ENCODE data around the gene UTS2B.
"Not testable (repeated sequence)": the region's sequence is repeated elsewhere in the genome, so short reads cannot be mapped to it uniquely, and the experiment has no call there.

UTS2B gene

DNA sequence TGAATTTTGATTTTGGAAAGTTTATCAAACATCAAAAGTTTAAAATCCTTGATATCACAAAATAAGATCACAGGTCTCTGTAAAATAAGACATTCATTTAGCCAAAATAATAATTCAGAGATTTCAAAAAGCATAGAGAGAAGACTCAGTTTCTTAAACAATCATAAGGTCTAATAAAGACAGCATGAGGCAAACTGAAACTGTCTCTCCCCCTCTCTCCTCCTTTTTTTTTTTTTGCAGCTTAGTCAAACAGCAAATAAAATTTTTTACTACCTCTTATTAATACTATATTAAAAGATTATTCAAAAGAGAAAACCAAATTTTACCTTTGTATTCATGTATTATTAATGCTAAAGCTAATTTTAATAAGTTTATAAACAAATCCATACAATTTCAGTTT is 73.9 kb downstream of the UTS2B start:
- no peak for TF ChIP-seq TAF1 (IDR thresholded peaks at IDR 0.05; ENCODE audit: low read depth, low read length)
- TF ChIP-seq POLR2AphosphoS5 (IDR thresholded peaks at IDR 0.05; ENCODE audit: low read depth, low read length), result no peak
- TF ChIP-seq POU2F2 (IDR thresholded peaks at IDR 0.05; ENCODE audit: low read depth, low read length), result no peak
- no peak for TF ChIP-seq PAX5 (IDR thresholded peaks at IDR 0.05; ENCODE audit: insufficient read depth, low read length, severe bottlenecking)
- no peak for TF ChIP-seq POLR2A (IDR thresholded peaks at IDR 0.05; ENCODE audit: low read depth, low read length)
- TF ChIP-seq SPI1 (IDR thresholded peaks at IDR 0.05; ENCODE audit: low read depth, low read length), result no peak
- DNase-seq (ENCODE audit: insufficient read length, low spot score) (no peak), FAIRE-seq (no peak)

DNA sequence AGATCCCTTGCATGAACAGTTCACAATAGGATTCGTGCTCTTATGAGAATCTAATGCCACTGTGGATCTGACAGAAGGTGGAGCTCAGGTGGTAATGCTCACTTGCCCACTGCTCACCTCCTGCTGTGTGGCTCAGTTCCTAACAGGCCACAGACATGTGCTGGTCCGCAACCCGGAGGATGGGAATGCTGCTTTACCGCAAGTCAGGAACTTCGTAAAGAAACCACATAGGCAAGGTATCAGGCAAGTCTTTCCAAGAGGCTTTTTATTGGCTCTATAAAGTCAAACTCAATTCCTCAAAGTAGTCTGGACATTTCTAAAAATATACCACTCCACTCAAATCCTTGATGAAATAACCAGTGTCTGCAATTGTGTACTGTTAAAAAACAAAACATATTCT is 75.2 kb downstream of the UTS2B start:
- no peak for TF ChIP-seq SPI1 (IDR thresholded peaks at IDR 0.05; ENCODE audit: low read depth, low read length)
- no peak for TF ChIP-seq POLR2A (IDR thresholded peaks at IDR 0.05; ENCODE audit: low read depth, low read length)
- no peak for TF ChIP-seq PAX5 (IDR thresholded peaks at IDR 0.05; ENCODE audit: insufficient read depth, low read length, severe bottlenecking)
- no peak for TF ChIP-seq TAF1 (IDR thresholded peaks at IDR 0.05; ENCODE audit: low read depth, low read length)
- no peak for TF ChIP-seq POLR2AphosphoS5 (IDR thresholded peaks at IDR 0.05; ENCODE audit: low read depth, low read length)
- no peak for TF ChIP-seq POU2F2 (IDR thresholded peaks at IDR 0.05; ENCODE audit: low read depth, low read length)
- no peak for DNase-seq (ENCODE audit: insufficient read length, low spot score)
- no peak for FAIRE-seq

DNA sequence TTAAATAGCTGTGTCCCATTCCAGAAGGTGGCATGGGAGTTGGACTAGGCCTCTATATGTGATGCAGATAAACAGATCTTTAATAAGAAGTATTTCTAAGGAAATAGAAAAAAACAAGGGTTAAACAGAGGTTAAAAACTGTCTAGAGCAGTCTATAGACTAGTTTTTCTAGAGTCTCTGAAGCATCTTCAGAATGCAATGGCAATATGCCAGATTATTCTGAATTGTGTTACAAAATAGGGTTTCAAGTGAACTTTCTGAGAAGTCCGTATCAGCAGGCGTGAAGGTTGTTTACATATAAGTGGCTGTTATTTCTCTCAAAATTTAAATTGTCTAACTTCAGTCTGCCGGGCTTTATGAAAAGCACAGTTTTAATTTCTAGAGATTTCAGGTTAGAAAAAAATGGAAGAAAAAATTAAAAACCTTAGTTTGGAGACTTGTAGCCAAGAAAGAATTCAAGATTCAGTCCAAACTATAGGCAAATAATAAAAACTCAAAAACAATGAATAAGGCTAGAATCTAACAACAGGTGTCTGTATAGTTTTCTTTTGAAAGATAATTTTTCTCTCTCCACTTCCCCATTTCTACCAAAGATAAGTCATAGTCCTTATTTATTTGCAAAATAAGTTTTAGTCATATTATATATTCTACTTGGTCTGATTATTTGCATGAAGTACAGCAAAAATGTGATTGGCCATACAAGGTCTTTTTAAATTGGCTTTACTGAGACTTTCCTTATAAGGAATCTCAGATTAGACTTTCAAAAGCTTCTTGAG is 76.0 kb downstream of the UTS2B start:
- FAIRE-seq, result no peak
- DNase-seq (ENCODE audit: insufficient read length, low spot score), result no peak
- TF ChIP-seq SPI1 (IDR thresholded peaks at IDR 0.05; ENCODE audit: low read depth, low read length) (peak; percentile 29; the same call in 1 of the 2 replicates), POLR2A (IDR thresholded peaks at IDR 0.05; ENCODE audit: low read depth, low read length) (no peak)

DNA sequence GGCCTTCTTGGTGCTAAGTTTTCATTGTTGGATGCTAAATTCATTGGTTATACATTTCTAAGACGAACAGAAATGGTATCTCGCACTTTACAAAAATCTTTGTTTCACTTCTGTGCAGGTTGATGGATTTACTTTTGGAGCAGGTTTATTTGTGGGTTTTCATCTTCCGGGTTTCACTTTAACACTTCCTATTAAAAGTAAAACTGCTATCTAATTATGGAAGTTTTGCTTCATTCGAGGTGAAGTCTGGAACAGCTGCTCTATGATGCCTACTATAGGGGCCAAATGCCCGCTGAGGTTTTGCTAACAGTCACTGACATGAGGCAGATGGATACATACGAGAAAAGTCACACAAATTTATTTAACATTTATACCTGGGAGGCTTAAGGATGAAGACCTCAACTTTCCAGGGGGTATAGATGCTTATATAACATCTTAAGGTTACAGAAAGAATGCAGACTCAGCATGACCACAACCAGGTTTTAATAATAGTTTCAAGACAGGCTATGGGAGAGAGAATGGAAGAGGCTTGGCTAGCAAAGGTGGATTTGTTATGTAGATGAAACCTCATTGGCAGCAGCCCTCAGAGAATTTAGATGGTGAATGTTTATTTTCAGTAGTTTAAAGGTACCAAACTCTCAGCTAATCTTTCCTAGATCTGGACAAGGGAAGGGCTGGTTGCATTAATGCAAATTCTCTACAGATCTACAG is 77.1 kb downstream of the UTS2B start:
- no peak for DNase-seq (ENCODE audit: insufficient read length, low spot score)
- FAIRE-seq, result peak; percentile 74
- TF ChIP-seq POU2F2 (IDR thresholded peaks at IDR 0.05; ENCODE audit: low read depth, low read length), result no peak
- peak; percentile 27; the same call in 1 of the 2 replicates for TF ChIP-seq SPI1 (IDR thresholded peaks at IDR 0.05; ENCODE audit: low read depth, low read length)

DNA sequence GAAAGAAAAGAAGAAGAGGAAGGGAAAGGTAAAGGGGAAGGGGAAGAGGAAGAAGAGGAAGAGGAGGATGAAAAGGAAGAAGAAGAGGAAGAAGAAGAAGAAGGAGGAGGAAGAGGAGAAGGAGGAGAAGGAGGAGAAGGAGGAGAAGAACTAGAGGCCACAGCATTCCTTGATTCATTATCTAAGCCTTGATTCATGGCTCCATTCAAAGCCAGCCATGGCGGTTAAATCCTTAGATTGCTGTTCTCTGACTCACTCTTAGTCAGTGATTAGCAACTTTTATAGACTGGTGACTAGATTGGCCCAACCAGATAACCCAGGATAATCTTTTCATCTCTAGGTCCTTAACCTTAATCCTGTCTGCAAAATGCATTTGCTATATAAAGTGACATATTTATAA is 83.7 kb downstream of the UTS2B start:
- FAIRE-seq, result no peak
- TF ChIP-seq TAF1 (IDR thresholded peaks at IDR 0.05; ENCODE audit: low read depth, low read length) (no peak), PAX5 (IDR thresholded peaks at IDR 0.05; ENCODE audit: insufficient read depth, low read length, severe bottlenecking) (no peak), POLR2A (IDR thresholded peaks at IDR 0.05; ENCODE audit: low read depth, low read length) (no peak), POU2F2 (IDR thresholded peaks at IDR 0.05; ENCODE audit: low read depth, low read length) (no peak), POLR2AphosphoS5 (IDR thresholded peaks at IDR 0.05; ENCODE audit: low read depth, low read length) (no peak), SPI1 (IDR thresholded peaks at IDR 0.05; ENCODE audit: low read depth, low read length) (no peak)
- no peak for DNase-seq (ENCODE audit: insufficient read length, low spot score)

DNA sequence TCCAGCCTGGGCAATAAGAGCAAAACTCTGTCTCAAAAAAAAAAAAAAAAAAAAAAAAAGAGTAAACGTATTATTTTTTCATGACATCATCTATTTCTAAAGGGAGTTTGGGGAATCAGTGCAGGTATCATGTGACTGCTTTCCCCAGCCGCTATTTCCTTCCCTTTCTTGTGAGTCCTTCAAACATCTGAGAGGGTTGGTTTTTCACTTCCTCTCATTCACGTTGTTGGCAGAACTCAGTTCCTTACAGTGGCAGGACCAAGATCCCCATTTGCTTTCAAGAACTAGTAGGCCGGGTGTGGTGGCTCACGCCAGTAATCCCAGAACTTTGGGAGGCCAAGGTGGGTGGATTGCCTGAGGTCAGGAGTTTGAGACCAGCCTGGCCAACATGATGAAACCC is 84.3 kb downstream of the UTS2B start:
- TF ChIP-seq SPI1 (IDR thresholded peaks at IDR 0.05; ENCODE audit: low read depth, low read length), result peak; percentile 93
- DNase-seq (ENCODE audit: insufficient read length, low spot score); FAIRE-seq: not testable (repeated sequence)

DNA sequence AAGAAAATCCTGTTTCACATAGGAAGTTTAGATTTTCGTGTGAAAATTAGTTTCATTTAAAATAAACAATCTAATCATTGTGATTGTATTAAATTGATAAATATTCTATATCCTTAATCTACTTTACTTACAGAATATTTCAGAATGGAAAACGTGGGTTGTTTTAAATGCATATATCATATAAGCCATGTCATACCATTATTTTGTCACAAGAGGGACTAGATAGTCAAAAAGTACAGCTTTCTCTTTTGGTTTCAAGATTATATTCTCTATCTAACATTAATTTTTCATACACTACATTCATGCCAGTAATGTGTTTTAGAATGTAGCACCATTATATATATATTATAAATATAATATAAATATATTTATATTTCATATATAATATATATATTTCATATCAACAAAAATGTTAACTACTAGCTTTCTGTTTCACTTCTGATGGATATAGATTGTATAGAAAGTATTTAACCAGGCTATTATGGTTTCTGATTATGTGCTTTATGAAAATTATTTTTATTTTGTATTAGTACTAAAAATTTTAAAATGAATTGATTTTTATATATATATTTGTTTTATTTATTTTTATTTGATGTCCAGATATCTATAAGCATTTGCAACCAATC is 86.0 kb downstream of the UTS2B start:
- FAIRE-seq (no peak), DNase-seq (ENCODE audit: insufficient read length, low spot score) (no peak)

DNA sequence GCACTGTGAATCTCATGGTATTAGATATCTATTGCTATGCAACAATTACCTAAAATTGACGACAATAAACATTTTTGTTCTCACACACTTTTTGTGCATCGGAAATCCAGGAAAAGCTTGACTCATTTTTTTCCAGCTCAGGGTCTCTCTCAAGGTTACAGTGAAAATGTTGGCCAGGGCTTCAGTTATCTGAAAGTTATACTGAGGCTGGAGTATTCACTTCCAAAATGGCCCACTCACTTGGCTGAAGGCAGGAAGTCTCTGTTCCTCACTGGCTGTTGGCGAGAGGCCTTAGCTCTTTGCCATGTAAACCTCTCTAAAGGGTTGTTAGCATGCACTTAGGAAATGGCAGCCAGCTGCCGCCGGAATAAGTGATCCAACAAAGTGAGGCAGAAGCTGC is 89.8 kb downstream of the UTS2B start:
- no peak for TF ChIP-seq PAX5 (IDR thresholded peaks at IDR 0.05; ENCODE audit: insufficient read depth, low read length, severe bottlenecking)
- no peak for TF ChIP-seq POLR2AphosphoS5 (IDR thresholded peaks at IDR 0.05; ENCODE audit: low read depth, low read length)
- TF ChIP-seq POU2F2 (IDR thresholded peaks at IDR 0.05; ENCODE audit: low read depth, low read length), result no peak
- no peak for TF ChIP-seq POLR2A (IDR thresholded peaks at IDR 0.05; ENCODE audit: low read depth, low read length)
- no peak for TF ChIP-seq SPI1 (IDR thresholded peaks at IDR 0.05; ENCODE audit: low read depth, low read length)
- no peak for TF ChIP-seq TAF1 (IDR thresholded peaks at IDR 0.05; ENCODE audit: low read depth, low read length)
- FAIRE-seq (no peak), DNase-seq (ENCODE audit: insufficient read length, low spot score) (no peak)

More for the DNA sequence above, 86.0 kb downstream of the UTS2B start:
- TF ChIP-seq TAF1 (IDR thresholded peaks at IDR 0.05; ENCODE audit: low read depth, low read length) (no peak), POLR2A (IDR thresholded peaks at IDR 0.05; ENCODE audit: low read depth, low read length) (no peak), PAX5 (IDR thresholded peaks at IDR 0.05; ENCODE audit: insufficient read depth, low read length, severe bottlenecking) (no peak), POU2F2 (IDR thresholded peaks at IDR 0.05; ENCODE audit: low read depth, low read length) (no peak), SPI1 (IDR thresholded peaks at IDR 0.05; ENCODE audit: low read depth, low read length) (no peak), POLR2AphosphoS5 (IDR thresholded peaks at IDR 0.05; ENCODE audit: low read depth, low read length) (no peak)

DNA sequence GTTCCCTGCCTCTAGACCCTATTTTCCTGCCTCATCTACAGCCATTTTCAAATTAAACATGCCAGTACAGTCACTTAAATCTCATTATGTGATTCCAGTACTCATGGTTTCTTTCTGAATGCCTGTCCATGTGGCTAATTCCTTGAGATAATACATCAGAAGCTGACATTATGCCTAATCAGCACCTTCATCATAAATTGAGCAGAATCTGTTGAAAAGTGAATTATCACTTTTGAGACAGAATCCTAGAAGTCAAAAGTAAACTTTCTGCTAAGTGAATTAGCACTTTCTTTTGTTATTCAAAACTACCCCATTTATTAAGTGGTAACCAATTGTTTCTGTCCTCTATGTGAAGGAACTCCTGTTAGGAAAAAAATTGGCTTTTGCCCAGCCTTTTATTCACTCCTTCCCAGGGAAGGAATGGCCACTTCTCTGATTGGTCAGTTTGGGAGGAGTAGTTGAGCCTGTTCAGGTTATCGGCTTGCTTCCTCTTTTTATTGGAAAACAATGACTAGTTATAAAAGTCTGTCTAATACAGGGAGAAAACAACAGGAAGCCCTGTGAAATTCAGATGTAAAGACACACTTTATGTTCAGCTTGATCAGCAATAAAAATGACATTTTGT is 90.8 kb downstream of the UTS2B start:
- FAIRE-seq (no peak), DNase-seq (ENCODE audit: insufficient read length, low spot score) (no peak)
- TF ChIP-seq SPI1 (IDR thresholded peaks at IDR 0.05; ENCODE audit: low read depth, low read length) (no peak), POLR2AphosphoS5 (IDR thresholded peaks at IDR 0.05; ENCODE audit: low read depth, low read length) (no peak), POLR2A (IDR thresholded peaks at IDR 0.05; ENCODE audit: low read depth, low read length) (no peak), TAF1 (IDR thresholded peaks at IDR 0.05; ENCODE audit: low read depth, low read length) (no peak), POU2F2 (IDR thresholded peaks at IDR 0.05; ENCODE audit: low read depth, low read length) (no peak), PAX5 (IDR thresholded peaks at IDR 0.05; ENCODE audit: insufficient read depth, low read length, severe bottlenecking) (no peak)
